CD14-positive monocyte (primary cell): ENCODE measurements around the gene NOTO. TPM values are rescaled to one million over a fixed set of nuclear protein-coding genes. Genes with fewer than 3 reads are reported as not detected.

Source experiments
- DNase-seq, 3 donors: peaks; one replicate each; pipeline ENCODE4 v3.0.0-alpha.2; 2011 to 2022
- H2AFZ ChIP-seq: 2 replicates; pipeline ENCODE4 v1.6.0; 2012; ENCODE audit warnings: mild to moderate bottlenecking, low read depth, low read length, inconsistent platforms; ENCODE audit not compliant: insufficient read depth, poor library complexity, severe bottlenecking
- H3K27ac ChIP-seq, 2 donors: 1 replicate in 1 of 2; 2 replicates in 1 of 2; pipeline ENCODE4 v1.5.1; 2012 to 2013; ENCODE audit warnings: low read length in 2 of 2, control low read depth in 1 of 2, inconsistent platforms in 1 of 2, low read depth in 1 of 2, mild to moderate bottlenecking in 1 of 2
- H3K27me3 ChIP-seq, 2 donors: one replicate each; pipeline versions ENCODE4 v1.6.0 to v1.6.1; 2011 to 2013; ENCODE audit warnings: low read length in 2 of 2; ENCODE audit not compliant: control insufficient read depth in 2 of 2, insufficient read depth in 2 of 2
- H3K36me3 ChIP-seq, 2 donors: replicated peaks in 1 of 2; 1 replicate in 1 of 2; 2 replicates in 1 of 2; pipeline versions ENCODE4 v1.5.1 to v1.6.1; 2012 to 2013; ENCODE audit warnings: low read length in 2 of 2, control low read depth in 1 of 2, inconsistent platforms in 1 of 2, mild to moderate bottlenecking in 1 of 2; ENCODE audit not compliant: insufficient read depth in 2 of 2, control insufficient read depth in 1 of 2
- H3K4me1 ChIP-seq, 2 donors: 1 replicate in 1 of 2; 2 replicates in 1 of 2; pipeline versions ENCODE4 v1.5.1 to v1.6.1; 2012 to 2013; ENCODE audit warnings: low read length in 2 of 2, control low read depth in 1 of 2, inconsistent platforms in 1 of 2, mild to moderate bottlenecking in 1 of 2, moderate library complexity in 1 of 2; ENCODE audit not compliant: insufficient read depth in 2 of 2, control insufficient read depth in 1 of 2
- H3K4me2 ChIP-seq: replicated peaks from 2 replicates; pipeline ENCODE3; 2012; ENCODE audit warnings: low read length, moderate library complexity, mild to moderate bottlenecking; ENCODE audit not compliant: poor library complexity, severe bottlenecking; ENCODE audit errors: extremely low read depth
- H3K4me3 ChIP-seq, 3 experiments: fragments of 200-600 bp in 1 of 3; sonication (generic) in 1 of 3; replicated peaks in 1 of 3; 1 replicate in 2 of 3; 2 replicates in 1 of 3; pipeline ENCODE4 v1.5.1; 2011 to 2013; ENCODE audit warnings: low read length in 3 of 3, mild to moderate bottlenecking in 3 of 3, control low read depth in 2 of 3, low read depth in 2 of 3, inconsistent platforms in 1 of 3, moderate library complexity in 1 of 3
- H3K79me2 ChIP-seq: 2 replicates; pipeline ENCODE4 v1.6.0; 2012; ENCODE audit warnings: mild to moderate bottlenecking, control low read depth, inconsistent platforms, low read length, moderate library complexity; ENCODE audit not compliant: insufficient read depth
- H3K9ac ChIP-seq: 2 replicates; pipeline ENCODE4 v1.6.0; 2017; ENCODE audit warnings: low read length, mild to moderate bottlenecking; ENCODE audit not compliant: insufficient read depth, poor library complexity, severe bottlenecking
- H3K9me3 ChIP-seq, 2 donors: replicated peaks in 1 of 2; 1 replicate in 1 of 2; 2 replicates in 1 of 2; pipeline versions ENCODE4 v1.5.1 to v1.6.1; 2012 to 2013; ENCODE audit warnings: low read length in 2 of 2, control low read depth in 1 of 2; ENCODE audit not compliant: control insufficient read depth in 1 of 2, insufficient read depth in 1 of 2
- H4K20me1 ChIP-seq: 2 replicates; pipeline ENCODE4 v1.6.0; 2012; ENCODE audit warnings: mild to moderate bottlenecking, low read length, control low read depth, moderate library complexity; ENCODE audit not compliant: insufficient read depth
- H3K27ac Mint-ChIP-seq, 7 donors: one replicate each; pipeline ENCODE4 v1.8.0; 2020; ENCODE audit warnings: mild to moderate bottlenecking in 7 of 7, mixed read lengths in 7 of 7, moderate library complexity in 6 of 7, inconsistent platforms in 2 of 7
- H3K27me3 Mint-ChIP-seq, 3 donors: one replicate each; pipeline ENCODE4 v1.8.0; 2021 to 2022; ENCODE audit warnings: low read depth in 3 of 3, mild to moderate bottlenecking in 3 of 3, mixed read lengths in 3 of 3, moderate library complexity in 3 of 3, inconsistent platforms in 1 of 3
- H3K36me3 Mint-ChIP-seq, 2 donors: one replicate each; pipeline ENCODE4 v1.8.0; 2020; ENCODE audit warnings: mixed read lengths in 2 of 2, inconsistent platforms in 1 of 2, mild to moderate bottlenecking in 1 of 2
- H3K4me1 Mint-ChIP-seq: one replicate; pipeline ENCODE4 v1.8.0; 2020; ENCODE audit warnings: mild to moderate bottlenecking, mixed read lengths
- H3K4me3 Mint-ChIP-seq, 2 donors: one replicate each; pipeline ENCODE4 v1.8.0; 2020; ENCODE audit warnings: mild to moderate bottlenecking in 2 of 2, mixed read lengths in 2 of 2, moderate library complexity in 1 of 2
- H3K9me3 Mint-ChIP-seq, 7 donors: one replicate each; pipeline ENCODE4 v1.8.0; 2020 to 2022; ENCODE audit warnings: mixed read lengths in 7 of 7, mild to moderate bottlenecking in 6 of 7, moderate library complexity in 6 of 7, inconsistent platforms in 2 of 7
- CTCF ChIP-seq: fragments of 200-600 bp; IDR thresholded peaks from one replicate; pipeline ENCODE4 v1.8.0; 2022; ENCODE audit warnings: antibody characterized with exemption, mild to moderate bottlenecking
- WGBS: methylation state at CpG from one replicate; pipeline ENCODE4 v1.1.5; 2013; ENCODE audit warnings: missing lambda C conversion rate; ENCODE audit not compliant: insufficient coverage; 5-methylcytosine and 5-hydroxymethylcytosine counted together
- intact Hi-C, 2 donors: fragments of 100-400 bp; cut with micrococcal nuclease; formaldehyde crosslinking; loops; one replicate each; pipeline versions ENCODE4 v1.15.0 to v1.15.1; 2023
- polyA plus RNA-seq, 3 donors: library from polyadenylated mRNA; depleted of rRNA in 1 of 3; unstranded in 2 of 3; stranded (reverse) in 1 of 3; fragments of 300-500 nt in 2 of 3; fragments of >200 nt in 1 of 3; fragmentation: Illumina TruSeq in 2 of 3; gene quantifications; 1 replicate in 2 of 3; 2 replicates in 1 of 3; pipeline ENCODE4 v1.2.3, GENCODE V29; 2012 to 2021

NOTO gene
- polyA plus RNA-seq, 3 donors = not detected

- no peak for TF ChIP-seq CTCF
- Histone ChIP-seq H3K9ac (no peak overlapping the region), H3K9me3 (no peaks in the 10 kb centered on the region), H3K4me3 (no peak overlapping the region), H3K27me3 (no peaks in the 10 kb centered on the region), H3K36me3 (peaks cover 0 to 12% of the 10 kb centered on the region in 2 donors), H2AFZ (no peak overlapping the region), H3K79me2 (peaks cover 12% of the 10 kb centered on the region), H3K4me1 (peaks cover 9 to 19% of the 10 kb centered on the region in 2 donors), H4K20me1 (no peaks in the 10 kb centered on the region), H3K27ac (no peak overlapping the region), H3K4me2 (no peak overlapping the region)
- Mint-ChIP-seq H3K27ac (no peak overlapping the region), H3K9me3 (no peaks in the 10 kb centered on the region), H3K27me3 (peaks cover 0 to 1% (median 0%) of the 10 kb centered on the region in 3 donors), H3K4me3 (no peak overlapping the region), H3K4me1 (peaks cover 18% of the 10 kb centered on the region), H3K36me3 (peaks cover 18 to 21% of the 10 kb centered on the region in 2 donors)
- WGBS = no CpG with 5 or more reads among the region's 2 CpGs
- DNase-seq = no peak
- intact Hi-C loops = no loop called here
Observed at GRCh38 chr2:73217826-73218225, 15.5 kb downstream of the NOTO start.

GRCh38 chr2:73218298-73218697 lies 15.9 kb downstream of the NOTO start:
- H3K4me2 ChIP-seq = no peak overlapping the region
- no peak overlapping the region for H3K4me3 Mint-ChIP-seq
- TF ChIP-seq CTCF = no peak

More at GRCh38 chr2:73218298-73218697, 15.9 kb downstream of the NOTO start:
- Mint-ChIP-seq H3K36me3 (peaks cover 20 to 23% of the 10 kb centered on the region in 2 donors), H3K27me3 (peaks cover 0 to 1% (median 0%) of the 10 kb centered on the region in 3 donors), H3K4me1 (peaks cover 18% of the 10 kb centered on the region), H3K27ac (no peak overlapping the region), H3K9me3 (no peaks in the 10 kb centered on the region)
- H3K4me3 ChIP-seq = no peak overlapping the region
- DNase-seq = no peak
- H3K9me3 ChIP-seq = no peaks in the 10 kb centered on the region
- H3K27ac ChIP-seq = no peak overlapping the region
- H3K9ac ChIP-seq = no peak overlapping the region
- H2AFZ ChIP-seq = no peak overlapping the region
- peaks cover 9 to 16% of the 10 kb centered on the region in 2 donors for H3K4me1 ChIP-seq
- H3K27me3 ChIP-seq = no peaks in the 10 kb centered on the region
- no peaks in the 10 kb centered on the region for H4K20me1 ChIP-seq
- intact Hi-C loops = no loop called here
- H3K79me2 ChIP-seq = peaks cover 12% of the 10 kb centered on the region
- H3K36me3 ChIP-seq = peaks cover 0 to 17% of the 10 kb centered on the region in 2 donors
